DND-41 (cell line): ENCODE results near the gene LRRC10B.

Source experiments
- ATAC-seq: fragments of 200-7000 bp; cut with Tn5 transposase; 3 replicates; pipeline ENCODE4 v1.9.1; 2021; ENCODE audit warnings: low read depth; ENCODE audit not compliant: insufficient read depth
- DNase-seq: peaks from one replicate; pipeline ENCODE4 v3.0.0-alpha.2; 2020
- H2AFZ ChIP-seq: 2 replicates; pipeline ENCODE4 v1.6.0; 2012; ENCODE audit warnings: low read depth, low read length
- H3K27ac ChIP-seq: 2 replicates; pipeline ENCODE4 v1.5.1; 2012; ENCODE audit warnings: low read length, inconsistent platforms
- H3K27me3 ChIP-seq: fragments of 200-600 bp; sonication (generic); 2 replicates; pipeline ENCODE4 v1.6.0; 2012; ENCODE audit warnings: low read length, mild to moderate bottlenecking, inconsistent platforms; ENCODE audit not compliant: insufficient read depth, poor library complexity
- H3K36me3 ChIP-seq: 2 replicates; pipeline ENCODE4 v1.5.1; 2012; ENCODE audit warnings: low read length, inconsistent platforms; ENCODE audit not compliant: insufficient read depth
- H3K4me1 ChIP-seq: 2 replicates; pipeline ENCODE4 v1.5.1; 2012; ENCODE audit warnings: mild to moderate bottlenecking, low read length; ENCODE audit not compliant: insufficient read depth
- H3K4me2 ChIP-seq: 2 replicates; pipeline ENCODE4 v1.6.0; 2012; ENCODE audit warnings: mild to moderate bottlenecking, moderate library complexity, low read length, inconsistent platforms; ENCODE audit not compliant: insufficient read depth
- H3K4me3 ChIP-seq, 2 experiments: fragments of 200-600 bp in 1 of 2; shearing (Covaris generic) in 1 of 2; 2 replicates each; pipeline ENCODE4 v1.5.1; 2012 to 2016; ENCODE audit warnings: inconsistent platforms in 2 of 2, low read length in 2 of 2, mild to moderate bottlenecking in 2 of 2, low read depth in 1 of 2, moderate library complexity in 1 of 2
- H3K79me2 ChIP-seq: 2 replicates; pipeline ENCODE4 v1.6.0; 2012; ENCODE audit warnings: low read length, inconsistent platforms; ENCODE audit not compliant: insufficient read depth
- H3K9ac ChIP-seq: 2 replicates; pipeline ENCODE4 v1.6.0; 2012; ENCODE audit warnings: low read depth, mild to moderate bottlenecking, inconsistent platforms, low read length, moderate library complexity
- H3K9me3 ChIP-seq: 2 replicates; pipeline ENCODE4 v1.5.1; 2012; ENCODE audit warnings: low read length, moderate library complexity, mild to moderate bottlenecking, inconsistent platforms; ENCODE audit not compliant: insufficient read depth, severe bottlenecking
- H4K20me1 ChIP-seq: 2 replicates; pipeline ENCODE4 v1.6.0; 2012; ENCODE audit warnings: low read length; ENCODE audit not compliant: insufficient read depth
- EZH2 ChIP-seq: IDR thresholded peaks from 3 replicates; pipeline ENCODE4 v1.6.1; 2012; ENCODE audit warnings: borderline replicate concordance, low read depth, mild to moderate bottlenecking, moderate library complexity, low read length, inconsistent platforms; ENCODE audit not compliant: severe bottlenecking
- TF ChIP-seq, protein P1 (sequence below): IDR thresholded peaks from 2 replicates; pipeline ENCODE4 v1.5.1; 2012; ENCODE audit warnings: borderline replicate concordance, low read length, moderate library complexity, mild to moderate bottlenecking; ENCODE audit not compliant: poor library complexity, severe bottlenecking; ENCODE audit errors: extremely low read depth

The LRRC10B gene

GRCh38 chr11:61534933-61535839 is 26.6 kb downstream of the LRRC10B start:
- no peak overlapping the region for H3K4me2 ChIP-seq
- no peak overlapping the region for H3K4me3 ChIP-seq
- no peak overlapping the region for H2AFZ ChIP-seq
- DNase-seq (no peak), ATAC-seq (no peak)
- H3K9me3 ChIP-seq, result no peaks in the 10 kb centered on the region
- H3K27me3 ChIP-seq, result no peaks in the 10 kb centered on the region
- no peak overlapping the region for H3K27ac ChIP-seq
- no peaks in the 10 kb centered on the region for H3K79me2 ChIP-seq
- TF ChIP-seq EZH2, result no peak
- TF ChIP-seq, protein P1, sequence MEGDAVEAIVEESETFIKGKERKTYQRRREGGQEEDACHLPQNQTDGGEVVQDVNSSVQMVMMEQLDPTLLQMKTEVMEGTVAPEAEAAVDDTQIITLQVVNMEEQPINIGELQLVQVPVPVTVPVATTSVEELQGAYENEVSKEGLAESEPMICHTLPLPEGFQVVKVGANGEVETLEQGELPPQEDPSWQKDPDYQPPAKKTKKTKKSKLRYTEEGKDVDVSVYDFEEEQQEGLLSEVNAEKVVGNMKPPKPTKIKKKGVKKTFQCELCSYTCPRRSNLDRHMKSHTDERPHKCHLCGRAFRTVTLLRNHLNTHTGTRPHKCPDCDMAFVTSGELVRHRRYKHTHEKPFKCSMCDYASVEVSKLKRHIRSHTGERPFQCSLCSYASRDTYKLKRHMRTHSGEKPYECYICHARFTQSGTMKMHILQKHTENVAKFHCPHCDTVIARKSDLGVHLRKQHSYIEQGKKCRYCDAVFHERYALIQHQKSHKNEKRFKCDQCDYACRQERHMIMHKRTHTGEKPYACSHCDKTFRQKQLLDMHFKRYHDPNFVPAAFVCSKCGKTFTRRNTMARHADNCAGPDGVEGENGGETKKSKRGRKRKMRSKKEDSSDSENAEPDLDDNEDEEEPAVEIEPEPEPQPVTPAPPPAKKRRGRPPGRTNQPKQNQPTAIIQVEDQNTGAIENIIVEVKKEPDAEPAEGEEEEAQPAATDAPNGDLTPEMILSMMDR, result no peak
- no peaks in the 10 kb centered on the region for H3K4me1 ChIP-seq
- H4K20me1 ChIP-seq, result peaks cover 14% of the 10 kb centered on the region; the same call in 1 of the 2 replicates
- no peaks in the 10 kb centered on the region for H3K36me3 ChIP-seq
- no peak overlapping the region for H3K9ac ChIP-seq

DNA sequence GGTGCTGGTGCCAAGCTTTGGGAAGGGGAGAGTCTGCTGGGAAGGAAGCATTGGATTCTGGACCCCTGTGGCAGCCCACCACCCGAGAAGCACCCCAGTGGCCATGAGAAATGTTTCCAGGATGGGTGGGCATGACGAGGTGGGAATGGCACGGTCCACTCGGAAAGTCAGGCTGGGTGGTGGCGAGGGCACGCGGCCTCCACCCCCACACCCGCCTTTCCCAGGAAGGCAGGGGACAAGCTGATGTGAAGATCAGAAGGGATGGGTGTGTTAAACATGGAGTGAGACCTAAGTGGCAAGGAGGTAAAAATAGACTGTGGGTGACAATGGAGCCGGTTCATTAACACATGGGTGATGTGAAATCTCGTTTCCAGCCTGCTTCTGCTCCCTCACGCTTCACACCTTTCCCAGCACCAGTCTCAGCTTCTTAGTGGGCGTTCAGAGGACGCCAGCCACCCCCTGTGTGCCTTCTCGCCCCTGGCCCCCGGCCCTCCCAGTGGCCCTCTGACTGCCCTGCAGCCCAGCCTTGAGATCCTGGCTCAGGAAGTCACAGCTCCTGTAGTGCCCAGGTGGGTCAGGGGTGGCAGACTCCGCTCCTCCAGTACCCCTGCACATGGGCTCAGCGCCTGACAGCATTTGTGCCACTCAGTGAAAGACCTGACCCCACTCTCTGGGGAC is 27.6 kb downstream of the LRRC10B start:
- ATAC-seq (no peak), DNase-seq (no peak)
- no peaks in the 10 kb centered on the region for H3K4me1 ChIP-seq
- no peaks in the 10 kb centered on the region for H3K9me3 ChIP-seq
- no peak overlapping the region for H3K4me2 ChIP-seq
- no peaks in the 10 kb centered on the region for H3K27me3 ChIP-seq
- H3K9ac ChIP-seq, result no peak overlapping the region
- no peak overlapping the region for H2AFZ ChIP-seq
- TF ChIP-seq, protein P1, result no peak
- no peak for TF ChIP-seq EZH2
- H3K79me2 ChIP-seq, result no peaks in the 10 kb centered on the region
- H3K36me3 ChIP-seq, result no peaks in the 10 kb centered on the region
- H4K20me1 ChIP-seq, result peaks cover 14% of the 10 kb centered on the region; the same call in 1 of the 2 replicates
- no peak overlapping the region for H3K4me3 ChIP-seq
- no peak overlapping the region for H3K27ac ChIP-seq

GRCh38 chr11:61536676-61537270 is 28.2 kb downstream of the LRRC10B start:
- peaks cover 12% of the 10 kb centered on the region; the same call in 1 of the 2 replicates for H4K20me1 ChIP-seq
- no peaks in the 10 kb centered on the region for H3K36me3 ChIP-seq
- H3K9ac ChIP-seq, result no peak overlapping the region
- no peak overlapping the region for H3K27ac ChIP-seq
- no peak overlapping the region for H3K4me2 ChIP-seq
- H3K9me3 ChIP-seq, result no peaks in the 10 kb centered on the region
- H3K4me3 ChIP-seq, result no peak overlapping the region
- TF ChIP-seq EZH2, result no peak
- TF ChIP-seq, protein P1, result no peak
- DNase-seq (no peak), ATAC-seq (no peak)
- H3K79me2 ChIP-seq, result no peaks in the 10 kb centered on the region
- no peaks in the 10 kb centered on the region for H3K4me1 ChIP-seq
- H2AFZ ChIP-seq, result no peak overlapping the region
- no peaks in the 10 kb centered on the region for H3K27me3 ChIP-seq
